Endodermal cell (in vitro differentiated cells): ENCODE measurements around the gene IGLON5. TPM values are rescaled to one million over a fixed set of nuclear protein-coding genes. Genes with fewer than 3 reads are reported as not detected.

Experiments
- DNase-seq: peaks from one replicate; pipeline ENCODE4 v3.0.0-alpha.2; 2017
- H3K27ac ChIP-seq: 2 replicates; pipeline ENCODE4 v1.5.1; 2013; ENCODE audit warnings: mild to moderate bottlenecking, low read depth, low read length, moderate library complexity
- H3K27me3 ChIP-seq: 2 replicates; pipeline ENCODE4 v1.6.1; 2013; ENCODE audit warnings: mild to moderate bottlenecking, low read length, moderate library complexity; ENCODE audit not compliant: insufficient read depth, control insufficient read depth, poor library complexity, severe bottlenecking
- H3K36me3 ChIP-seq: 2 replicates; pipeline ENCODE4 v1.7.0; 2013; ENCODE audit warnings: mild to moderate bottlenecking, low read length, moderate library complexity; ENCODE audit not compliant: control insufficient read depth, insufficient read depth
- H3K4me1 ChIP-seq: one replicate; pipeline ENCODE4 v1.7.0; 2013; ENCODE audit warnings: low read length; ENCODE audit not compliant: control insufficient read depth, insufficient read depth
- H3K4me3 ChIP-seq: 2 replicates; pipeline ENCODE4 v1.5.1; 2013; ENCODE audit warnings: mild to moderate bottlenecking, low read length, moderate library complexity
- H3K9ac ChIP-seq: 2 replicates; pipeline ENCODE4 v1.6.1; 2013; ENCODE audit warnings: mild to moderate bottlenecking, low read length, moderate library complexity; ENCODE audit not compliant: poor library complexity, severe bottlenecking; ENCODE audit errors: extremely low read depth
- H3K9me3 ChIP-seq: 2 replicates; pipeline ENCODE4 v1.6.1; 2013; ENCODE audit warnings: mild to moderate bottlenecking, low read length, moderate library complexity; ENCODE audit not compliant: control insufficient read depth
- H3K27ac Mint-ChIP-seq: 2 replicates; pipeline ENCODE4 v1.8.0; 2020; ENCODE audit warnings: mixed read lengths
- H3K27me3 Mint-ChIP-seq: 2 replicates; pipeline ENCODE4 v1.8.0; 2021; ENCODE audit warnings: mild to moderate bottlenecking, mixed read lengths; ENCODE audit not compliant: insufficient read depth
- H3K36me3 Mint-ChIP-seq: 2 replicates; pipeline ENCODE4 v1.8.0; 2020; ENCODE audit warnings: low read depth, mixed read lengths
- H3K4me1 Mint-ChIP-seq: 2 replicates; pipeline ENCODE4 v1.8.0; 2020; ENCODE audit warnings: mixed read lengths
- H3K4me3 Mint-ChIP-seq: 2 replicates; pipeline ENCODE4 v1.8.0; 2020; ENCODE audit warnings: mild to moderate bottlenecking, moderate library complexity, mixed read lengths
- H3K9me3 Mint-ChIP-seq: 2 replicates; pipeline ENCODE4 v1.8.0; 2020; ENCODE audit warnings: mild to moderate bottlenecking, mixed read lengths
- WGBS, 2 experiments: methylation state at CpG; one replicate each; pipeline versions ENCODE4 v1.1.5 to v1.1.7; 2013; ENCODE audit warnings: missing lambda C conversion rate in 2 of 2, mixed read lengths in 1 of 2; ENCODE audit not compliant: insufficient coverage in 1 of 2, insufficient read length in 1 of 2; 5-methylcytosine and 5-hydroxymethylcytosine counted together
- total RNA-seq, 2 donors: library from RNA; stranded (reverse); fragmentation: NEBNext Ultra II Directional in 1 of 2; extraction: Animal tissue kit (Norgen Biotek cat#: 25700) in 1 of 2; gene quantifications; 2 replicates in 1 of 2; 3 replicates in 1 of 2; pipeline ENCODE4 v1.2.1, GENCODE V29; 2021
- TF ChIP-seq, protein P1 (sequence below): fragments of 200-600 bp; sonication (generic); conservative IDR thresholded peaks from 2 replicates; pipeline ENCODE4 v1.5.0; 2021; ENCODE audit warnings: antibody characterized with exemption, mild to moderate bottlenecking

Gene IGLON5
- total RNA-seq, 2 donors from 2014 or later, result 42.7 to 49.4 TPM

DNA sequence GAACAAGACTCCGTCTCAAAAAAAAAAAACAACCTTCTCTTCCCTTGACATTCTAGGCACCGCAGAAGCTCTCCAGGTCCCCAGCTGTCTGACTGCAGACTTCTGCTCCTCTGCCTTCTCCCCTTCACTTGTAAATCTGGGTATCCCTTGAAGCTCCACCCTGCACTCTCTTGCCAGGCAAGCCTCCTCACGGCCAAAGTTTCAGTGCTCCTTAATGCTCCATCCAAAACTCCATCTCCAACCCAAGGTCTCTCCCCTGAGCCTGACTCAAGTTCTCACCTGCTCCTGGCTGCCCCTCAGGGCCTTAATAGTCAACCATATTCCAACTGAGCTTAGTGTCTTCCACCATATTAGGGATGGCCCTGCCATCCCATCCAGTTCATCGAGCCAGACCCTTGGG, 58.8 kb downstream of the IGLON5 start:
- no peaks in the 10 kb centered on the region for H3K9me3 Mint-ChIP-seq

DNA sequence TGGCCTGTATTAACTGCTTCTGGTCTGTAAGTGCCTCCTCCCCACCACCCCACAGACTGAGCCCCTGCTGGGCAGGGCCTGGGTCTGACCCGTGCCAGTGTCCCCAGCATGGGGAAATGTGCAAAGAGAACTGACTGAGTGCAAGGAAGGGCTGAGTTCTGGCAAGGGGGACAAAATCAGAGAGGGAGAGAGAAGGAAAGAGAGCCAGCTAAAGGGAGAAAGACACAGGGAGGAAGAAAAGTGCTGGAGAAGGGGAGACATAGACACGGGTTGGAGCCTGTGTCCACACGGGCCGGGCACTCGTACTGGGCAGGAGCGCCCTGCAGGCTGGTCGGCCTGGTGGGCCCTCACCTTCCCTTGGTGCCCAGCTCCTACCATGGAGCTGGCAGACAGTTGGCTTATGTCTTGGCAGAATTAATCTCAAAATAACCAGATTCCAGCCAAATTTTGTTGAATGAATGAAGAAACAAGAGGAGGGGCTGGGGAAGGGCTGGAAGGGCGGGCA, 59.8 kb downstream of the IGLON5 start:
- Mint-ChIP-seq H3K27me3 (peaks cover 6% of the 10 kb centered on the region), H3K4me3 (no peak overlapping the region), H3K4me1 (peaks cover 5% of the 10 kb centered on the region), H3K9me3 (no peaks in the 10 kb centered on the region), H3K36me3 (no peaks in the 10 kb centered on the region), H3K27ac (no peak overlapping the region)
- 94 to 100% methylated on average over 1 to 8 of the region's 8 CpGs for WGBS, 2 experiments
- no peaks in the 10 kb centered on the region for H3K36me3 ChIP-seq
- no peak overlapping the region for H3K27ac ChIP-seq
- H3K4me3 ChIP-seq, result no peak overlapping the region
- no peak overlapping the region for H3K9ac ChIP-seq
- H3K27me3 ChIP-seq, result no peaks in the 10 kb centered on the region
- no peaks in the 10 kb centered on the region for H3K9me3 ChIP-seq
- DNase-seq, result no peak
- TF ChIP-seq, protein P1, sequence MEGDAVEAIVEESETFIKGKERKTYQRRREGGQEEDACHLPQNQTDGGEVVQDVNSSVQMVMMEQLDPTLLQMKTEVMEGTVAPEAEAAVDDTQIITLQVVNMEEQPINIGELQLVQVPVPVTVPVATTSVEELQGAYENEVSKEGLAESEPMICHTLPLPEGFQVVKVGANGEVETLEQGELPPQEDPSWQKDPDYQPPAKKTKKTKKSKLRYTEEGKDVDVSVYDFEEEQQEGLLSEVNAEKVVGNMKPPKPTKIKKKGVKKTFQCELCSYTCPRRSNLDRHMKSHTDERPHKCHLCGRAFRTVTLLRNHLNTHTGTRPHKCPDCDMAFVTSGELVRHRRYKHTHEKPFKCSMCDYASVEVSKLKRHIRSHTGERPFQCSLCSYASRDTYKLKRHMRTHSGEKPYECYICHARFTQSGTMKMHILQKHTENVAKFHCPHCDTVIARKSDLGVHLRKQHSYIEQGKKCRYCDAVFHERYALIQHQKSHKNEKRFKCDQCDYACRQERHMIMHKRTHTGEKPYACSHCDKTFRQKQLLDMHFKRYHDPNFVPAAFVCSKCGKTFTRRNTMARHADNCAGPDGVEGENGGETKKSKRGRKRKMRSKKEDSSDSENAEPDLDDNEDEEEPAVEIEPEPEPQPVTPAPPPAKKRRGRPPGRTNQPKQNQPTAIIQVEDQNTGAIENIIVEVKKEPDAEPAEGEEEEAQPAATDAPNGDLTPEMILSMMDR, result no peak
- peaks cover 7% of the 10 kb centered on the region for H3K4me1 ChIP-seq

More for the DNA sequence above, 58.8 kb downstream of the IGLON5 start:
- peaks cover 12% of the 10 kb centered on the region for H3K4me1 Mint-ChIP-seq
- Histone ChIP-seq H3K27me3 (no peaks in the 10 kb centered on the region), H3K9ac (no peak overlapping the region), H3K36me3 (no peaks in the 10 kb centered on the region), H3K4me1 (peaks cover 7% of the 10 kb centered on the region), H3K4me3 (no peak overlapping the region), H3K9me3 (no peaks in the 10 kb centered on the region), H3K27ac (no peak overlapping the region)
- 82 to 93% methylated on average over 3 to 4 of the region's 4 CpGs for WGBS, 2 experiments
- no peaks in the 10 kb centered on the region for H3K36me3 Mint-ChIP-seq
- H3K4me3 Mint-ChIP-seq, result no peak overlapping the region
- TF ChIP-seq, protein P1, result no peak
- DNase-seq, result no peak
- no peak overlapping the region for H3K27ac Mint-ChIP-seq
- H3K27me3 Mint-ChIP-seq, result peaks cover 6% of the 10 kb centered on the region

DNA sequence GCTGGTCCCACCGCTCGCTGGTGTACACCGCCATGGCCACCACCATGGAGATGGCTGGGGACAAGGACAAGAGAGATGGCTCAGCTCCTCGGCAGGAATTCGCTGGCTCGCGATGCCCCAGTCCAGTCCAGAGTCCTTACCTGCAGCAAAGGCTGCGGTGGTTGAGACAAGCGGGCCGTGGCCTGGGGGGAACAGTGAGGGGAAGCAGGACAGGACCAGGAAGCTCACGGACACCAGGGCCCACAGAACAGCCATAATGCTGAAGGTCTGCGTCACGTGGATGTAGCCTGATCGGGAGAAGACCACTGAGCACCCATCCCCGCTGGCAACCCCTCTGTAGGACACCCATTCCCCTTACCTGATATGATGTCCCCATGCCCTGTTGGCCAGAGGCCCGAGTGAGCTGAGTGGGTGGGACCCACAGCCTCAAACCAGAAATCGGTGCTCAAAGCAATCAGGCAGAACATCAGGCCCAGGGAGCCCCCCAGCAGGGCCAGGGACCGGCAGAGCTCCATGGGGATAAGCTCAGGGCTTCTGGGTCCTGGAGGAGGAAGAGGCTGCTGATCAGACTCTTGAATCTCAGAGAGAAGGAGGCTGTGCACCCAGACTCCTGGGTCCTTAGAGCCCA, 60.7 kb downstream of the IGLON5 start:
- Mint-ChIP-seq H3K36me3 (no peaks in the 10 kb centered on the region), H3K27me3 (peaks cover 6% of the 10 kb centered on the region), H3K9me3 (no peaks in the 10 kb centered on the region), H3K27ac (no peak overlapping the region), H3K4me1 (peaks cover 5% of the 10 kb centered on the region), H3K4me3 (no peak overlapping the region)
- no peak overlapping the region for H3K27ac ChIP-seq
- DNase-seq, result no peak
- TF ChIP-seq, protein P1, result no peak
- 94 to 99% methylated on average over 14 to 18 of the region's 18 CpGs for WGBS, 2 experiments
- H3K4me3 ChIP-seq, result no peak overlapping the region
- no peaks in the 10 kb centered on the region for H3K9me3 ChIP-seq
- peaks cover 7% of the 10 kb centered on the region for H3K4me1 ChIP-seq
- H3K36me3 ChIP-seq, result no peaks in the 10 kb centered on the region
- no peaks in the 10 kb centered on the region for H3K27me3 ChIP-seq
- H3K9ac ChIP-seq, result no peak overlapping the region
